PC-9 (cell line): Measurements from ENCODE around the gene TOMM34. TPM values are rescaled to one million over a fixed set of nuclear protein-coding genes. Genes with fewer than 3 reads are reported as not detected.

Experiments
- Bru-seq: library from RNA; stranded (reverse); fragments of 400-500 nt; gene quantifications from one replicate; lab custom pipeline; 2021; lab: Mats Ljungman, UMichigan
- BruChase-seq, 2 experiments: library from RNA; stranded (reverse); fragments of 400-500 nt; gene quantifications; one replicate each; lab custom pipeline; 2021; lab: Mats Ljungman, UMichigan
- BruUV-seq: library from RNA; stranded (reverse); fragments of 400-500 nt; replicated peaks from 2 replicates; lab custom pipeline; 2021; lab: Mats Ljungman, UMichigan
- CTCF ChIA-PET: fragments of 300-600 bp; sonication (Branson Sonifier 250); formaldehyde crosslinking; loops from one replicate; lab custom pipeline; 2022; ENCODE audit warnings: antibody characterized with exemption; lab: Charles Lee
- POLR2A ChIA-PET: fragments of 300-600 bp; sonication (Branson Sonifier 250); formaldehyde crosslinking; loops from one replicate; lab custom pipeline; 2022; ENCODE audit warnings: antibody characterized with exemption; ENCODE audit not compliant: unreplicated experiment; lab: Charles Lee
- DNase-seq, 2 experiments: peaks; one replicate each; pipeline versions ENCODE4 v3.0.0 to v3.0.0-alpha.2; 2015 to 2022; ENCODE audit warnings: mixed read lengths in 1 of 2
- H2AFZ ChIP-seq: fragments of 200-600 bp; sonication (generic); 2 replicates; pipeline ENCODE4 v1.8.1; 2017; ENCODE audit warnings: antibody characterized with exemption
- H3F3A ChIP-seq: fragments of 200-600 bp; sonication (generic); 2 replicates; pipeline ENCODE4 v1.8.1; 2017; ENCODE audit warnings: antibody characterized with exemption, mild to moderate bottlenecking, low read depth; ENCODE audit not compliant: insufficient read depth
- H3K27ac ChIP-seq: fragments of 200-600 bp; sonication (generic); 2 replicates; pipeline ENCODE4 v1.6.1; 2016; ENCODE audit warnings: mixed run types
- H3K27me3 ChIP-seq: fragments of 200-600 bp; sonication (generic); 2 replicates; pipeline ENCODE4 v1.6.1; 2016; ENCODE audit warnings: low read depth, mixed run types; ENCODE audit not compliant: insufficient read depth
- H3K36me3 ChIP-seq: fragments of 200-600 bp; sonication (generic); 2 replicates; pipeline ENCODE4 v1.6.1; 2016; ENCODE audit warnings: low read depth, mixed run types
- H3K4me1 ChIP-seq: fragments of 200-600 bp; sonication (generic); replicated peaks from 2 replicates; pipeline ENCODE4 v1.6.1; 2016; ENCODE audit warnings: mixed run types; ENCODE audit not compliant: insufficient read depth
- H3K4me2 ChIP-seq: fragments of 200-600 bp; sonication (generic); 2 replicates; pipeline ENCODE4 v1.6.1; 2017; ENCODE audit warnings: mixed run types
- H3K4me3 ChIP-seq: fragments of 200-600 bp; sonication (generic); 2 replicates; pipeline ENCODE4 v1.6.1; 2016; ENCODE audit warnings: mixed run types
- H3K79me2 ChIP-seq: fragments of 200-600 bp; sonication (generic); 2 replicates; pipeline ENCODE4 v1.6.1; 2017; ENCODE audit warnings: low read depth, mixed run types
- H3K9me2 ChIP-seq: fragments of 200-600 bp; sonication (generic); 2 replicates; pipeline ENCODE4 v1.8.1; 2017; ENCODE audit warnings: mild to moderate bottlenecking; ENCODE audit not compliant: insufficient read depth
- H3K9me3 ChIP-seq: fragments of 200-600 bp; sonication (generic); 2 replicates; pipeline ENCODE4 v1.8.1; 2016; ENCODE audit warnings: low read depth; ENCODE audit not compliant: insufficient read depth
- H4K20me1 ChIP-seq: fragments of 200-600 bp; sonication (generic); 2 replicates; pipeline ENCODE4 v1.8.1; 2017; ENCODE audit not compliant: insufficient read depth
- EZH2 ChIP-seq: fragments of 200-600 bp; sonication (generic); IDR thresholded peaks from 2 replicates; pipeline ENCODE4 v1.8.0; 2017; ENCODE audit warnings: antibody characterized with exemption, low read depth
- intact Hi-C: fragments of 100-400 bp; cut with micrococcal nuclease; formaldehyde crosslinking; loops from one replicate; pipeline ENCODE4 v1.10.0; 2022; ENCODE audit not compliant: unreplicated experiment
- long read RNA-seq: library from polyadenylated mRNA; stranded (forward); transcript quantifications from one replicate; pipeline ENCODE4 v2.0.0, GENCODE V29; 2022
- total RNA-seq: library from RNA; stranded (reverse); gene quantifications from 2 replicates; pipeline ENCODE4 v1.2.3, GENCODE V29; 2021
- TF ChIP-seq, protein P1 (sequence below): fragments of 200-600 bp; sonication (generic); conservative IDR thresholded peaks from 2 replicates; pipeline ENCODE4 v1.6.1; 2017; ENCODE audit warnings: mixed run types, antibody characterized with exemption, mild to moderate bottlenecking, moderate library complexity

TOMM34 gene
- total RNA-seq: 65.9 and 71.1 TPM in 2 replicates
- Bru-seq, nascent RNA: percentile 90 among the genes with signal in this experiment
- percentile 85 among the genes with signal in this experiment for BruChase-seq, experiment 1, labeled RNA remaining after a 2-hour chase
- BruChase-seq, experiment 2, labeled RNA remaining after a 6-hour chase: percentile 91 among the genes with signal in this experiment
- long read RNA-seq, transcript TOMM34-201 (7 exons, 2,062 nt): major isoform, 272 of 295 reads
- long read RNA-seq, partial matches to known transcripts: 6 of 295 reads
- long read RNA-seq, other reads (novel, unspliced or antisense): 17 of 295 reads

DNA sequence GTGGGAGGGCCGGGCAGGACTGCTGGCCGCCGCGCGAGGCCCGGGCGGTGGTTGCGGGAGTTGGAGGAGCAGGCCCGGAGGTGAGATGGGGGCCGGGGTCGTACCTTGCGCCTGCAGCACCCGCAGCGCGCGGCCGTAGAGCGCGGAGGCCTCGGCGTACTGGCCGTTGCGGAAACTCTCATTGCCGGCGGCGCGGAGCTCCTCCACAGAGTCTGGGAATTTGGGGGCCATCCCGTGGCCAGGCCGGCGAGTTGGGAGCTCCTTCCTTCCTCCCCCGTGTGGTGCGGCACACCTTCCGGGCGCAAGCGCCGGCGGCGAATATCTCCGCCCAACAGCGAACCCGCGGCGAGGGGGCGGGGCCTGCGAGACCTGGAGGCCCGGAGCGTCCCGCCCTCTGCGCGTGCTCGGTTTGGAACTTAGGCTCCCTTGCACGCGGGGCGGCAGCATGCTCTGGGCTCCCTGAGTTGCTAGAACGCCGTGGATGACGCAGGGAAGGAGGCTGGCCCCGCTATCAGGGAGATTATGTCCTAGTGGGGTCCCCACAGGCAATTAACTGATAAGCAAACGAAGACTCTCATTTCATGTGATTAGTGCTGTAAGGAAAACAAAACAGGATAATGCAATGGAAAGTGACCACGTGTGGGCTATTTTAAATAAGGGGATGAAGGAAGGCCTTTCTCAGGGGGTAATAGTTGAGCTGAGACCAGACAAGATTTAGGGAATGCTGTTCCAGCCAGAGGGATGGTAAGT is at the start of gene TOMM34:
TSS of gene TOMM34 (minus strand) at position 295 of the 750 bp plus-strand sequence. CDS start at position 231, 64 bp downstream.
- H2AFZ ChIP-seq: peak within 1 kb of the TSS; percentile 83
- H3K4me1 ChIP-seq: peaks cover 37% of the 10 kb centered on the region
- H3K9me2 ChIP-seq: no peaks in the 10 kb centered on the region
- peak; percentile 84 to 97 for DNase-seq
- peaks cover 49% of the 10 kb centered on the region for H3K79me2 ChIP-seq
- TF ChIP-seq, protein P1, sequence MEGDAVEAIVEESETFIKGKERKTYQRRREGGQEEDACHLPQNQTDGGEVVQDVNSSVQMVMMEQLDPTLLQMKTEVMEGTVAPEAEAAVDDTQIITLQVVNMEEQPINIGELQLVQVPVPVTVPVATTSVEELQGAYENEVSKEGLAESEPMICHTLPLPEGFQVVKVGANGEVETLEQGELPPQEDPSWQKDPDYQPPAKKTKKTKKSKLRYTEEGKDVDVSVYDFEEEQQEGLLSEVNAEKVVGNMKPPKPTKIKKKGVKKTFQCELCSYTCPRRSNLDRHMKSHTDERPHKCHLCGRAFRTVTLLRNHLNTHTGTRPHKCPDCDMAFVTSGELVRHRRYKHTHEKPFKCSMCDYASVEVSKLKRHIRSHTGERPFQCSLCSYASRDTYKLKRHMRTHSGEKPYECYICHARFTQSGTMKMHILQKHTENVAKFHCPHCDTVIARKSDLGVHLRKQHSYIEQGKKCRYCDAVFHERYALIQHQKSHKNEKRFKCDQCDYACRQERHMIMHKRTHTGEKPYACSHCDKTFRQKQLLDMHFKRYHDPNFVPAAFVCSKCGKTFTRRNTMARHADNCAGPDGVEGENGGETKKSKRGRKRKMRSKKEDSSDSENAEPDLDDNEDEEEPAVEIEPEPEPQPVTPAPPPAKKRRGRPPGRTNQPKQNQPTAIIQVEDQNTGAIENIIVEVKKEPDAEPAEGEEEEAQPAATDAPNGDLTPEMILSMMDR: no peak
- TF ChIP-seq EZH2: no peak
- intact Hi-C loops: loop anchor here (2.0 kb wide), 1 partner anchor 49 kb away; the partner anchor contains the start of gene PABPC1L
- no peaks in the 10 kb centered on the region for H3K27me3 ChIP-seq
- H3K4me2 ChIP-seq: peak within 1 kb of the TSS; percentile 98
- H3K9me3 ChIP-seq: no peaks in the 10 kb centered on the region
- peak within 1 kb of the TSS; percentile 64 for H3K27ac ChIP-seq
- ChIA-PET CTCF (interaction anchor here (0.7 kb wide), 1 partner anchor 213 kb away, joined by 3 read pairs; no protein-coding TSS in a partner anchor), POLR2A (interaction anchor here (0.6 to 1.0 kb wide), 5 partner anchors 11 to 384 kb away, joined by 3 to 6 read pairs (median 4); partner anchors contain the start of genes SLPI and YWHAB)
- TSS peak; percentile 58 for BruUV-seq
- peak within 1 kb of the TSS; percentile 97 for H3K4me3 ChIP-seq
- peaks cover 5% of the 10 kb centered on the region; the same call in 1 of the 2 replicates for H4K20me1 ChIP-seq
- H3K36me3 ChIP-seq: peaks cover 18% of the 10 kb centered on the region
- H3F3A ChIP-seq: peaks cover 18% of the 10 kb centered on the region; the same call in 1 of the 2 replicates

GRCh38 chr20:45008521-45009049 is 48.4 kb upstream of the TOMM34 start:
- POLR2A ChIA-PET: no interaction called here
- intact Hi-C loops: no loop called here
- no TSS peak for BruUV-seq
- Histone ChIP-seq H2AFZ (no peak overlapping the region), H3F3A (peaks cover 27% of the 10 kb centered on the region), H3K9me2 (no peaks in the 10 kb centered on the region), H3K27ac (no peak overlapping the region), H3K27me3 (no peaks in the 10 kb centered on the region), H3K36me3 (peaks cover 11% of the 10 kb centered on the region; the same call in 1 of the 2 replicates), H3K4me3 (no peak overlapping the region), H3K79me2 (no peaks in the 10 kb centered on the region), H3K4me2 (no peak overlapping the region), H3K4me1 (peaks cover 23% of the 10 kb centered on the region), H3K9me3 (no peaks in the 10 kb centered on the region), H4K20me1 (no peaks in the 10 kb centered on the region)
- no peak for TF ChIP-seq EZH2
- TF ChIP-seq, protein P1: no peak
- DNase-seq: no peak
- CTCF ChIA-PET: no interaction called here

DNA sequence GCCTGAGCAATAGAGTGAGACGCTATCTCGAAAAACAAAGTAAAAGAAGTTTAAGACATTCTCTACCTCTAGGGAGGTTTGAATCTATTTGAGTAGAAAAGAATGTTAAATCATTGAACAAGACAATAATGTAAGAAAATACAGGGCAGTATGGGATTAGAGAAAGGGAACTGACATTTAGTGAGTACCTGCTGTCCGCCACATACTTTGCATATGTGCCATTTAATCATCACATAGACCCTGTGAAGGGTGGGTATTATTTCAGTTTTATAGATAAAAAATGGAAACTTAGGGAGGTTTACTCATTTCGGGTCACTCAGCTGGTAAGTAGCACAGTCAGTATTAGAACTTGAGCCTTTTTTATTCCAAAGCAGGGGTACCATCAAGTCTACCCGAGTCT is 37.5 kb upstream of the TOMM34 start:
- H3K27me3 ChIP-seq: no peaks in the 10 kb centered on the region
- H3K79me2 ChIP-seq: no peaks in the 10 kb centered on the region
- H3K36me3 ChIP-seq: peaks cover 24% of the 10 kb centered on the region; the same call in 1 of the 2 replicates
- H3K4me1 ChIP-seq: peaks cover 10% of the 10 kb centered on the region; the same call in 1 of the 2 replicates
- ChIA-PET POLR2A (no interaction called here), CTCF (no interaction called here)
- H3K4me3 ChIP-seq: no peak overlapping the region
- H3K27ac ChIP-seq: no peak overlapping the region
- DNase-seq: no peak
- intact Hi-C loops: no loop called here
- 0 out of 2 replicates have a peak, but pooled peaks cover 6% of the 10 kb centered on the region for H4K20me1 ChIP-seq
- H3F3A ChIP-seq: peaks cover 5% of the 10 kb centered on the region; the same call in 1 of the 2 replicates
- TF ChIP-seq EZH2: no peak
- TF ChIP-seq, protein P1: no peak
- no peak overlapping the region for H2AFZ ChIP-seq
- H3K9me3 ChIP-seq: no peaks in the 10 kb centered on the region
- no TSS peak for BruUV-seq
- no peaks in the 10 kb centered on the region; the same call in 1 of the 2 replicates for H3K9me2 ChIP-seq
- no peak overlapping the region for H3K4me2 ChIP-seq
